HG03280 (cell line): ENCODE data around the gene USP6NL.
"Not testable (repeated sequence)": the region's sequence is repeated elsewhere in the genome, so short reads cannot be mapped to it uniquely, and the experiment has no call there.

Source experiments
- ATAC-seq: cut with Tn5 transposase; IDR thresholded peaks from one replicate; pipeline ENCODE4 v1.9.1; 2021; ENCODE audit warnings: mild to moderate bottlenecking, moderate library complexity; ENCODE audit not compliant: unreplicated experiment

Gene USP6NL

GRCh38 chr10:11611248-11612020, at the start of gene USP6NL:
TSS of gene USP6NL (minus strand) at chr10:11611650. CDS start at chr10:11597634, 14,016 bp downstream.
- peak; percentile 67 for ATAC-seq

- ATAC-seq, result no peak
Measured at GRCh38 chr10:11658801-11659368, 47.4 kb upstream of the USP6NL start.

GRCh38 chr10:11655836-11656235, 44.4 kb upstream of the USP6NL start:
- no peak for ATAC-seq

- no peak for ATAC-seq
Measured at GRCh38 chr10:11654659-11655058, 43.2 kb upstream of the USP6NL start.

GRCh38 chr10:11653758-11654471, 42.5 kb upstream of the USP6NL start:
- no peak for ATAC-seq

- ATAC-seq, result no peak
Measured at GRCh38 chr10:11647676-11648075, 36.2 kb upstream of the USP6NL start.

- no peak for ATAC-seq
Measured at GRCh38 chr10:11646450-11646849, 35.0 kb upstream of the USP6NL start.

GRCh38 chr10:11643039-11643438, 31.6 kb upstream of the USP6NL start:
- no peak for ATAC-seq

- ATAC-seq, result no peak
Measured at GRCh38 chr10:11642566-11642965, 31.1 kb upstream of the USP6NL start.

GRCh38 chr10:11639849-11640764, 28.7 kb upstream of the USP6NL start:
- no peak for ATAC-seq

GRCh38 chr10:11639362-11639761, 27.9 kb upstream of the USP6NL start:
- ATAC-seq, result no peak

- peak; percentile 80 for ATAC-seq
Measured at GRCh38 chr10:11638055-11638698, 26.7 kb upstream of the USP6NL start.

GRCh38 chr10:11636697-11637303, 25.4 kb upstream of the USP6NL start:
- no peak for ATAC-seq

- ATAC-seq, result peak; percentile 97
Measured at GRCh38 chr10:11631890-11632587, 20.6 kb upstream of the USP6NL start.

GRCh38 chr10:11631291-11631690, 19.8 kb upstream of the USP6NL start:
- no peak for ATAC-seq

- ATAC-seq, result no peak
Measured at GRCh38 chr10:11629731-11630130, 18.3 kb upstream of the USP6NL start.

- not testable (repeated sequence) for ATAC-seq
Measured at GRCh38 chr10:11627941-11628340, 16.5 kb upstream of the USP6NL start.

- ATAC-seq, result no peak
Measured at GRCh38 chr10:11626071-11626470, 14.6 kb upstream of the USP6NL start.

- ATAC-seq, result peak; percentile 68
Measured at GRCh38 chr10:11625019-11625735, 13.7 kb upstream of the USP6NL start.
